Measurements from ENCODE around the gene MAGI1. TPM values are rescaled to one million over a fixed set of nuclear protein-coding genes. Genes with fewer than 3 reads are reported as not detected.
A peak's percentile ranks its signal among the peaks of the same experiment; 100 is the strongest.
"Not testable (repeated sequence)": the region's sequence is repeated elsewhere in the genome, so short reads cannot be mapped to it uniquely, and the experiment has no call there.

Gene MAGI1
- total RNA-seq, 2 donors from 2014 or later, result 23.4 to 41.4 TPM

DNA sequence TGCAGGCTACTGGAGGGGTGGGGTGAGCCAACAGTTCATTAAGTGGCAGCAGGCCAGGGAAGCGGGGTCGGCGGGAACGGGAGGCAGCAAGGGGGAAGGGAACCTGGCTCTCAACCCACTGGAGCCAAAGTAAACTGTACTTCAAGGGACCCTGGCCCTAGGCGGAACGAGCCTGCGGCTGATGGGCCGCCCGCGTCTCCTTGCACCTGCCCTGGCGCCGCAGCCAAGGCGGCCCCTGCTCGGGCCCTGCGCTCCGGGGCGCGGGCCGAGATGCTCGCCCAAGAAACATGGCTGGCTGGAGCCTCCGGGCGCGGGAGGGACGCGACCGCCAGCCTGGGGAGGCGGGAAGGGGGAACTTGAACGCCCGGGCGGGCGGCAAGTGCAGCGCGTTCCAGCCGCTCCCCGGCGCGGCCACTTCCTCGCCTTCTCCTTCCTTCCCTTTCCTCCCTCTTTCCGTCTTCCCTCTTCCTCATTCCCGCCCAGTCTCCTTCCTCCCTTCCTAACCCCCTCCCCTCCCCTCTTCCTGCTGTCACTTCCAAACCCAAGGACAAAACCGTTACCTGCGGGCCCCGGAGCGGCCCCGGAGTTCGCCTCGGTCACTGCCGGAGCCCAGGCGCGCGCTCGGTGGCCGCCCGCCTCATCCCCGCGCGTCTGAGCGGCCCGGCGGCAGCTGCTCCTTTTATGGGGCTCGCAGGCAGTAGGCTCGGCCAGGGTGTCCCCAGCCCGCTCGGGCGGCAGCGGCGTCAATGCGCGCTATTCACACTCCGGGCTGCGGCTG, 489.7 kb downstream of the MAGI1 start:
- Histone ChIP-seq H3K9me3 (no peaks in the 10 kb centered on the region), H3K27me3 (peaks cover 5% of the 10 kb centered on the region), H3K4me1 (no peaks in the 10 kb centered on the region), H3K9ac (ENCODE audit: low read depth in 2 of 2, low read length in 2 of 2) (no peak overlapping the region), H3K36me3 (no peaks in the 10 kb centered on the region), H3K27ac (no peak overlapping the region), H3K4me3 (peak overlapping the region; percentile 29)
- intact Hi-C loops (cut with DNase I), result no loop called here
- DNase-seq, result peak; percentile 18
- no peak for TF ChIP-seq CTCF (IDR thresholded peaks at IDR 0.05)

- TF ChIP-seq CTCF (IDR thresholded peaks at IDR 0.05), result no peak
- intact Hi-C loops (cut with DNase I), result no loop called here
- no peaks in the 10 kb centered on the region for H3K9me3 ChIP-seq
- no peaks in the 10 kb centered on the region for H3K36me3 ChIP-seq
- no peaks in the 10 kb centered on the region for H3K4me1 ChIP-seq
- no peak overlapping the region for H3K27ac ChIP-seq
- no peak overlapping the region for H3K4me3 ChIP-seq
- peaks cover 5% of the 10 kb centered on the region for H3K27me3 ChIP-seq
- H3K9ac ChIP-seq (ENCODE audit: low read depth in 2 of 2, low read length in 2 of 2), result no peak overlapping the region
- DNase-seq, result no peak
These were observed 493.3 kb downstream of the MAGI1 start for GRCh38 chr3:65545429-65545828.

DNA sequence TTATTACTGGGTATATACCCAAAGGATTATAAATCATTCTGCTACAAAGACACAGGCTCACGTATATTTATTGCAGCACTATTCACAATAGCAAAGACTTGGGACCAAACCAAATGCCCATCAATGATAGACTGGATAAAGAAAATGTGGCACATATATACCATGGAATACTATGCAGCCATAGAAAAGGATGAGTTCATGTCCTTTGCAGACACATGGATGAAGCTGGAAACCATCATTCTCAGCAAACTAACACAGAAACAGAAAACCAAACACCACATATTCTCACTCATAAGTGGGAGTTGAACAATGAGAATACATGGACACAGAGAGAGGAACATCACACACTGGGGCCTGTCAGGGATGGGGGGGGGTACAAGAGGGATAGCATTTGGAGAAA, 495.3 kb downstream of the MAGI1 start:
- H3K9ac ChIP-seq (ENCODE audit: low read depth in 2 of 2, low read length in 2 of 2); H3K4me3 ChIP-seq; DNase-seq; H3K27ac ChIP-seq; H3K36me3 ChIP-seq; H3K9me3 ChIP-seq; H3K27me3 ChIP-seq; H3K4me1 ChIP-seq; intact Hi-C loops (cut with DNase I): not testable (repeated sequence)

DNA sequence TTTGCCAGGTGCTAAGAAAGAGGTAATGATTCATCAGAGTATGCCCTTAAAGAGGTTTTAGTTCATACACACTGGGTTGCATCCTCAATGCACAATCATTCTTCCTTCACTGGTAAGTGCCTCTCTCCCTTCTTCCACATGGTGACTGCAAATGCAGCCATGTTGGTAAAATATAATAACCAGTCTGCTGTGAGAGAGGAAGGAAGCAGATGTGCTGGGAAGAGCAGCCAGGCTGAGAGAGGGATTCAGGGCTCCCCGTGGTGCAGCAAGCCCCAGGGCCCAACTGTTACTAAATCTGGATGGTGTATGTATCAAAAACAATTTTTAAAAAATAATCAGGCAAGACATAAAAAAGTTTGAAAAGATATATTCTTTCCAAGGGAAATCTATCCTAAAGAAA, 498.1 kb downstream of the MAGI1 start:
- no peak overlapping the region for H3K27ac ChIP-seq

GRCh38 chr3:65539616-65540015, 499.1 kb downstream of the MAGI1 start:
- Histone ChIP-seq H3K9me3 (no peaks in the 10 kb centered on the region), H3K4me3 (no peak overlapping the region), H3K27ac (no peak overlapping the region), H3K9ac (ENCODE audit: low read depth in 2 of 2, low read length in 2 of 2) (no peak overlapping the region), H3K36me3 (no peaks in the 10 kb centered on the region), H3K27me3 (no peaks in the 10 kb centered on the region), H3K4me1 (no peaks in the 10 kb centered on the region)
- intact Hi-C loops (cut with DNase I), result no loop called here
- no peak for TF ChIP-seq CTCF (IDR thresholded peaks at IDR 0.05)
- no peak for DNase-seq

More for the DNA sequence above, 498.1 kb downstream of the MAGI1 start:
- H3K36me3 ChIP-seq, result no peaks in the 10 kb centered on the region
- H3K4me3 ChIP-seq, result no peak overlapping the region
- H3K4me1 ChIP-seq, result no peaks in the 10 kb centered on the region
- no peak for TF ChIP-seq CTCF (IDR thresholded peaks at IDR 0.05)
- H3K9me3 ChIP-seq, result no peaks in the 10 kb centered on the region
- no peak overlapping the region for H3K9ac ChIP-seq (ENCODE audit: low read depth in 2 of 2, low read length in 2 of 2)
- no peaks in the 10 kb centered on the region for H3K27me3 ChIP-seq
- no peak for DNase-seq
- intact Hi-C loops (cut with DNase I), result no loop called here

DNA sequence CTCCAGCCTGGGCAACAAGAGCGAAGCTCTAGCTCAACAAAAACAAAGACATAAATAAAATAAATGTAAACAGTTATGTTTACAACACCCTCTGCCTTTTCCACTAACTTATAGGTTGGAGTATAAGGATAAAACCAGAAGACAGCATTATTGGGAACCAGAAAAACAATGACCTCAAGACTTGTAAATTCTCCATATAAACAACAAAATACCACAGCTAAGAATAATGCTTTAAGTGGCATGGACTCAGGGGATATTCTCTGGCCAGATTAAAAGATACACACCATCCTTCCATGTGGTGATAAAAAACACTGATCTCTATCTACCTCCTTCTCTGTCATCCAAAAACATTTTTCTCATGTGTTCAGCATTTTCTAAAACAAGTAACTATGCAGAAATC, 500.6 kb downstream of the MAGI1 start:
- TF ChIP-seq CTCF (IDR thresholded peaks at IDR 0.05), result no peak
- no peaks in the 10 kb centered on the region for H3K9me3 ChIP-seq
- H3K4me1 ChIP-seq, result no peaks in the 10 kb centered on the region
- H3K9ac ChIP-seq (ENCODE audit: low read depth in 2 of 2, low read length in 2 of 2), result no peak overlapping the region
- no peak overlapping the region for H3K27ac ChIP-seq
- no peak overlapping the region for H3K4me3 ChIP-seq
- no peaks in the 10 kb centered on the region for H3K36me3 ChIP-seq
- no peak for DNase-seq
- intact Hi-C loops (cut with DNase I), result no loop called here
- no peaks in the 10 kb centered on the region for H3K27me3 ChIP-seq

Measured in colonic mucosa (tissue), 4 donors.